ENCODE results near the gene CAP2.
"Not testable (repeated sequence)": the region's sequence is repeated elsewhere in the genome, so short reads cannot be mapped to it uniquely, and the experiment has no call there.

Gene CAP2

GRCh38 chr6:17413313-17413750, 19.9 kb downstream of the CAP2 start:
- H3K4me3 ChIP-seq (replicated peaks; ENCODE audit: low read depth, low read length), result no peak overlapping the region
- TF ChIP-seq CTCF (IDR thresholded peaks at IDR 0.05; ENCODE audit: low read depth, low read length, missing control alignments), result no peak
- DNase-seq (ENCODE audit: extremely low read depth, low read depth), result no peak

DNA sequence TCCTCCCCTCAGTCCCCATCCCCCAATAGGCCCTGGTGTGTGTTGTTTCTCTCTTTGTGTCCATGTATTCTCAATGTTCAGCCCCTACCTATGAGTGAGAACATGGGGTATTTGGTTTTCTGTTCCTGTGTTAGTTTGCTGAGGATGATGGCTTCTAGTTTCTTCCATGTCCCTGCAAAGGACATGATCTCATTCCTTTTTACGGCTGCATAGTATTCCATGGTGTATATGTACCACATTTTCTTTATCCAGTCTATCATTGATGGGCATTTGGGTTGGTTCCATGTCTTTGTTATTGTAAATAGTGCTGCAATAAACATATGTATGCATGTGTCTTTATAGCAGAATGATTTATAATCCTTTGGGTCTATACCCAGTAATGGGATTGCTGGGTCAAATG, 21.0 kb downstream of the CAP2 start:
- not testable (repeated sequence) for DNase-seq (ENCODE audit: extremely low read depth, low read depth)

DNA sequence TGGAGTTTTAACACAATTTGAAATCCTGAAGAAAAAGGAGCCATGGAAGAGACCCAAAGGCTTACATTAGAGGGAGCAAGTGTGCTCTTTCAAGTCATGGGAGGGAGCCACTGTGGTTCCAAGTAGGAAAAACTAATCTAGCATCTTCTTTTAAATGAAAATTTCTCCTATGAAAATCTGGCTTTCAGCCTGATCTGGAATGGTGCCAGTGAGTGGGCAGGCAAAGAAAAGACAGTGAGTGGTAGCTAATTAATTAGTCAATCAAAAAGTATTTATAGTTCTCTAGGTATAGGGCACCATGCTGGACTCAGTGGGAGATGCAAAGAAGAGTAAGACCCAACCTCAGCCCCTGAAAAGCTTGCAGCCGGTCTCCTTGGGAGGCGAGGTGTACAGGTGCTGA, 21.9 kb downstream of the CAP2 start:
- DNase-seq (ENCODE audit: extremely low read depth, low read depth), result no peak
- no peak overlapping the region for H3K4me3 ChIP-seq (replicated peaks; ENCODE audit: low read depth, low read length)
- no peak for TF ChIP-seq CTCF (IDR thresholded peaks at IDR 0.05; ENCODE audit: low read depth, low read length, missing control alignments)

More for the DNA sequence above, 21.0 kb downstream of the CAP2 start:
- not testable (repeated sequence) for H3K4me3 ChIP-seq (replicated peaks; ENCODE audit: low read depth, low read length)

GRCh38 chr6:17416806-17417205, 23.4 kb downstream of the CAP2 start:
- no peak overlapping the region for H3K4me3 ChIP-seq (replicated peaks; ENCODE audit: low read depth, low read length)
- no peak for TF ChIP-seq CTCF (IDR thresholded peaks at IDR 0.05; ENCODE audit: low read depth, low read length, missing control alignments)
- no peak for DNase-seq (ENCODE audit: extremely low read depth, low read depth)

GRCh38 chr6:17417817-17418216, 24.4 kb downstream of the CAP2 start:
- peak overlapping the region; percentile 4; the same call in 1 of the 2 replicates for H3K4me3 ChIP-seq (replicated peaks; ENCODE audit: low read depth, low read length)
- peak; percentile 51 for DNase-seq (ENCODE audit: extremely low read depth, low read depth)
- TF ChIP-seq CTCF (IDR thresholded peaks at IDR 0.05; ENCODE audit: low read depth, low read length, missing control alignments), result no peak

GRCh38 chr6:17418281-17419188, 25.1 kb downstream of the CAP2 start:
- no peak for TF ChIP-seq CTCF (IDR thresholded peaks at IDR 0.05; ENCODE audit: low read depth, low read length, missing control alignments)
- DNase-seq (ENCODE audit: extremely low read depth, low read depth), result no peak
- H3K4me3 ChIP-seq (replicated peaks; ENCODE audit: low read depth, low read length), result peak overlapping the region; percentile 4; the same call in 1 of the 2 replicates

GRCh38 chr6:17419189-17419575, 25.8 kb downstream of the CAP2 start:
- TF ChIP-seq CTCF (IDR thresholded peaks at IDR 0.05; ENCODE audit: low read depth, low read length, missing control alignments), result no peak
- no peak overlapping the region for H3K4me3 ChIP-seq (replicated peaks; ENCODE audit: low read depth, low read length)
- no peak for DNase-seq (ENCODE audit: extremely low read depth, low read depth)

Data from HFF-Myc (cell line).